DLD1 (cell line): ENCODE results near the gene CHST8.

ENCODE experiments used
- in situ Hi-C: cut with HindIII; loops from 2 replicates; pipeline ENCODE4 v1.10.0; 2017; ENCODE audit warnings: low sequenced_read_pairs

Gene CHST8

GRCh38 chr19:33705860-33706259 lies 84.1 kb downstream of the CHST8 start:
- in situ Hi-C loops = loop anchor here (10.0 kb wide), 1 partner anchor 59 kb away; no protein-coding TSS in a partner anchor

- in situ Hi-C loops = loop anchor here (10.0 kb wide), 1 partner anchor 58 kb away; no protein-coding TSS in a partner anchor
These were observed 84.9 kb downstream of the CHST8 start for GRCh38 chr19:33706631-33707030.

DNA sequence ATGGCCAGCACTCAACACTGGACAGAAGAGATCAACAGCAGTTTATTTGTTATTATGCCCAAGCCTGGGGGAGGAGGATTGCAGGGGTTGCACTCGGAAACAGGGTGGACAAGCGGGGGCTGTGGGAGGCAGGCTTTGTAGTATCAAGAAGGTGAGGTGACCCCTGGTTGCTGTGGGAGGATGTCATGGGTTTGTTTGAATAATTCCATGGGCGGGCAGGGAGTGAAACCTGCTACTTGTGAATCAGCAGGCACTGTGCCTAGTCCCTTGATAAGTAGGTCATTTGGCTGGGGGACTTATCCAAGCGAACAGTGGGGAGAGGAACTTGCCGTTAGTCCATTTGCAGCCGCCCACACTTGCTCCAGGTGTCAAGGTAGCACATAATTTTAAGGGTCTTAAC lies 90.5 kb downstream of the CHST8 start:
- in situ Hi-C loops = no loop called here

DNA sequence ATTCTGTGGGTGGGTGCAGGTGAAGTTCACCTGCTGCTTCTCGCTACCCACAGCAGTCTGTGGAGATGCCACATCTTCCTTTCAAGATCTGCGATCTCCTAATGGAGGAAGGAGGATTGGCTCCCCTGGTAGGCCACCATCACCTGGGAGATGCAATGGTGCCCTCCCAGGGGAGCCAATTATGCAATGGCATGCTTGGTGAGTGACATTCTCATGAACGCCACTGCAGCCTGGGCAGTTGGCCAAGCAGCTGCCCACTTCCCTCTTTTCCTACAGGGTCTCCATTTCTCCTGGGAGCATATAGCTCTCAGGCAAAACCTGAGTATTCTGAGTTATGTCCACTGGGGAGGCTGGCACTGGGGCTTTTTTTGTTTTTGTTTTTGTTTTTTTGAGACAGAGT lies 91.4 kb downstream of the CHST8 start:
- in situ Hi-C loops = no loop called here

GRCh38 chr19:33714149-33714548 lies 92.4 kb downstream of the CHST8 start:
- in situ Hi-C loops = no loop called here

- in situ Hi-C loops = no loop called here
These were observed 93.7 kb downstream of the CHST8 start for GRCh38 chr19:33715462-33715861.

GRCh38 chr19:33717878-33718277 lies 96.1 kb downstream of the CHST8 start:
- in situ Hi-C loops = no loop called here

- in situ Hi-C loops = no loop called here
These were observed 97.0 kb downstream of the CHST8 start for GRCh38 chr19:33718651-33719254.

DNA sequence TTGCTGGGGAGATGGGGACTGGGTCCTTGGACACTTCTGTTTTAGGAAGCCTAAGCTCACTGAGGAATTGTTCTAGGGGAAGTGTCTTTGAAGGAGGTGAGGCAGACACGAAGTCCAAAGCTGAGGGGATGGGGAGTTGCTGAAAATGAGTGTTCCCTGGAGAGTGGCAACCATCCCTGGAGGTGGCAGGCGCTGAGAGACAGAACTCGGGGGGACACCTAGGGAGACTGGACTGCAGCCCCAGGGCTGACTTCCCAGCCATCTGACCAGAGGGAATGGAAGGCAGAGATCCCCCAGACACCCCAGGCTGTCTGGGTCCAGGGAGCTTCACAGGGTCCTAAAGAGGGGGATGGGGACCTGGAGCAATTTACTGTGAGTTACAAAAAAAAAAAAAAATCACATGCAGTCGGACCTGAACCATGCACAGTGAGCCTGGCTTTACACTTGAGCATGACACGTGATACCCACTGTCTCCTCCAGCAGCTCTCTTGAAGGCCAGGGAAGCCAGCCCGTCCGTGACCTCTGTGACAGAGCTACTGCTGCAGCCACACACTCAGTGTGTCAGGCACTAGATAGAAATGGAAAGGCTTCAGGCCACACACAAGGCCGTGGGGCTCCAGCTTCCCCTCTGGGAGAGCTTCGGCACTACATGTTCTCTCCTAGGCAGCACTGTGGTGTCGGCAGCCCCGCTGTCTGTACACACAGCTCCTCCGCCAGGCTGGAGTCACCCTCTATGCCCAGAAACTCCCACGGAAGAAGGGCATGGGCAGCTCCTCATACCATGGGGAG lies 97.8 kb downstream of the CHST8 start:
- in situ Hi-C loops = loop anchor here (10.0 kb wide), 1 partner anchor 305 kb away; no protein-coding TSS in a partner anchor

DNA sequence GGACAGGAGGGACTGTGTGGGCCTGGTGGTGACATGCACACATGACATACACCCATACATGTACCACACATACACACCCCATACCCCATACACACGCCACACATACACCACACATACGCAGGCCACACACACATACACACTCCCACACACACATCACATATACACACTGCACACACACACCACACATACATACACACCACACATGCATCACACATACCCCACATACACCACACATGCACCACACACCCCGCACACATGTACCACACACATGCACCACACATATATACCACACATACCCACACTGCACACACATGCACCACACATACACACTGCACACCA lies 98.4 kb downstream of the CHST8 start:
- in situ Hi-C loops = loop anchor here (10.0 kb wide), 1 partner anchor 305 kb away; no protein-coding TSS in a partner anchor

DNA sequence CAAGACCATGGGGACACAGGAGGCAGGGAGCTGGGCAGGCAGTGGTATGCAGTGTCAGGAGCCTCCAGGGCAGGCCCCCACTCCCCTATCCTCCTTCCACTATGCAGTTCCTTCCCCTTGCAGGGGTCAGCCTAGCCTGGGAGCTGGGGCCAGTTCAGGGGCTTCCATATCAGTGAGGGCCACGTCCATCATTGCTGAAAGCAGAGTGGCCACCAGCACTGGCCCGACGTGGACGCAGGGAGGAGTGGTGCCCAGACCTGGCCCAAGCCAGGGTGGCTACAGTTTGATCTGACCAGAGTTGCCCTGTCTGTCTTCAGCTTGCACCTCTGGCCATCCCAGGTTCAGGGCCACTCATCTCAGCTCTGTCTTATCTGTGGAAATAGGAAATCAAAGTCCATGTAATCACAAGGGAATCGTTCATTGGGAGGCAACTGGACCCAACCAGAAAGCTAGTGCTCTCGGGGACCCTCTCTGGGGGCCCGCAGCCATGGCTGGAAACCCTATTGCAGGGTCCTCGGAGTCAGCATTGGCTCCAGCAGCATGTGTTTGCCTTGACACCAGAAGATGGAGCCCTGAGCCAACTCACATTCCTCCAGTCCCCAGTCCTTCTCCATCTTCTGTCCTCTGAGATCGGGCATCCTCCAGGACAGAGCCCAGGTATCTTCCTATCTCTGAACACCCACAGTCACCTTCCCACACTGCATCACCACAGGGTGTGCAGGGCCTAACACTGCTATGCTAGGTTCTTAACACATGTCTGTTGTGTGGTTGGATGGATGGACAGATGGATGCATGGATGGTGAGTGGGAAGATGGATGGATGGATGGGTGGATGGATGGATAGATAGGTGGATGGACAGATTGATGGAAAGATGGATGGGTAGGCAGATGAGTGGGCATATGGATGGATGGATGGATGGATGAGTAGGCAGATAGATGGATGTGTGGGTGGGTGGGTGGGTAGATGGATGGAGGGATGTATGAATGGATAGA lies 99.2 kb downstream of the CHST8 start:
- in situ Hi-C loops = loop anchor here (10.0 kb wide), 1 partner anchor 306 kb away; no protein-coding TSS in a partner anchor

DNA sequence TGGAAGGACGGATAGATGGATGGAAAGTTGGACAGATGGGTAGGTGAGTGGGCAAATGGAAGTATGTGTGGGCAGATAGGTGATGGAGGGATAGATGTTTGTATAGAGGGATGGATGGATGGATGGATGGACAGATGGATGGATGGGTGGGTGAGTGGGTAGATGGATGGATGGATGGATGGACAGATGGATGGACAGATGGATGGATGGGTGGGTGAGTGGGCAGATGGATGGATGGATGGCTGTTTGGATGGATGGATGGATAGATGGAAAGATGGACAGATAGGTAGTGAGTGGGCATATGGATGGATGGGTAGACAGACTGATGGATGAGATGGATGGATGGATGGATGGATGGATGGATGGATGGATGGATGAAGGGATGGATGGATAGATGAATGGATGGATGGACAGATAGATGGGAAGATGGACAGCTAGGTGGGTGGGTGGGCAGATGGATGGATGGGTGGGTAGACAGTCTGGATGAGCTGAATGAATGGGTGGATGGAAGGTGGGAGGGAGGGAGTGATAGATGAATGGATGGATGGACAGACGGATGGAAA lies 100.1 kb downstream of the CHST8 start:
- in situ Hi-C loops = loop anchor here (10.0 kb wide), 1 partner anchor 307 kb away; no protein-coding TSS in a partner anchor

DNA sequence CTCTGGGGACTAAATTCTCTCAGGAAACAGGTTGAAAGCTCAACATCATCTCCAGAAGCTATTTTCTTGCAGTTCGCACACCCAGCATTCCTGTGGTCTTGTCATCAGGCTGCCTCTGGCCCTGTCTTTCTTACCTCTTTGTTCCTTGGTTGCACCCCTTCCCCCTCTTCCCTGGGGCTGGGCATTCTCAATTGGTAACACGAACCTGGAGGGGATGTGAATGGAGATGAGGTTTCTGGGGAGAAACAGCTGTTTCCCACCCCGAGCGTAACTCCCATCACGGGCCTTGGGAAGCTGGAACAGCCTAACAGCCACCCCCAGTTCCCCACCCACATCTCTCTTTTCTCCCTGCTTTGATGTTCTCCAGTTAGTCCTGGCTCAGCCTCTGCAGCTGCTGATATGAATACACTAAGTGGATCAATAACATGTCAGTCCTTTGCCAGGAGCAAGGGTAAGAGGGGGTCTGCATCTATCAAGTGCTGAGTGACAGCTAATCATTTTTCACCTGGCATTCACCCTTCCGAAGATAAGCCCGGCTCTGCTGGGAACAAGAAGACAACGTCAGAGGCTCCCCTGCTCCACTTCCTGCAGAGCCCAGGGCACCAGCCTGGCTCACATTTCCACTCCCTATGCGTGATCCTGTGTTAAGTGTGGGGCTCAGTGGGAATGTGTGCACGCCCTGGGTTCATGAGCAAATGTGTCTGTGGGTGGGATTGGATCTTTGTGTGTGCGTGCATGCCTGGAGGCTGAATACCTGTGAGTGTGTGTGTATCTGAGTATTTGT lies 100.9 kb downstream of the CHST8 start:
- in situ Hi-C loops = loop anchor here (10.0 kb wide), 1 partner anchor 308 kb away; no protein-coding TSS in a partner anchor

GRCh38 chr19:33723512-33723911 lies 101.8 kb downstream of the CHST8 start:
- in situ Hi-C loops = loop anchor here (10.0 kb wide), 1 partner anchor 309 kb away; no protein-coding TSS in a partner anchor

- in situ Hi-C loops = loop anchor here (10.0 kb wide), 1 partner anchor 309 kb away; no protein-coding TSS in a partner anchor
These were observed 102.4 kb downstream of the CHST8 start for GRCh38 chr19:33724021-33724720.

DNA sequence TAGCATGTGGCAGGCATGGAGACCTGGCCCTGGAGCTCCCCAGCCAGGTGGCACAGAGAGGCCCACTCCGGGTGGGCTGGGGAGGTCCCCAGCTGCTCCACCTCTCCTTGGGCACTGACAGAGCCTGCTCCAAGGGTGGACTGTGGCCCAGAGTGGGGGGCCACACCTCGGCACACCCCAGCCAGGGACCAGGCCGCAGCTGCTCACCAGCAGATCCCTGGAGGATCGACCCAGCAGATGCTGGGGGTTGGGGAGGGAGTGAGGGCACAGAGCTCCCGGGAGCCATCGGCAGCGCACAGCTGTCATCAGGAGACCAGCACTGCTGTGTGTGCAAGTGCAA lies 102.9 kb downstream of the CHST8 start:
- in situ Hi-C loops = loop anchor here (10.0 kb wide), 1 partner anchor 310 kb away; no protein-coding TSS in a partner anchor

DNA sequence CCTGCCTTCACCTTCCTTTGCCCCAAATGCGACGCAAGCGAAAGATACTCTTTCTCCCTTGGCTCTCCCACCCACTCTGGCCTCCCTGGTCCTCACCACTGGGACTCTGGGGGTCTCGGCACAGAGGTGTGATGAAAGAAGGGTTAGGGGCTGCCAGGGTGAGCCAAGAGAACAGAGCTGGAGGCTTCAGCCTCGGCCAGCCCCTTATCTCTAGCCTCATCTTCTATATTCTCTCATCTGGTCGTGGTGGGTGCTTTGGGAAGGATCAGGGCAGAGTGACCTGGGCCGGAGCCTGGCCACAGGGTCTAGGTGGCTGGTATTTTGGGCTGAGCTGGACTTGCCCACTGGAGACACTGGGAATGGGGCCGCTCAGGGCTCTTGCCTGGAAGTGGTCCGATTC lies 103.8 kb downstream of the CHST8 start:
- in situ Hi-C loops = loop anchor here (10.0 kb wide), 1 partner anchor 311 kb away; no protein-coding TSS in a partner anchor

DNA sequence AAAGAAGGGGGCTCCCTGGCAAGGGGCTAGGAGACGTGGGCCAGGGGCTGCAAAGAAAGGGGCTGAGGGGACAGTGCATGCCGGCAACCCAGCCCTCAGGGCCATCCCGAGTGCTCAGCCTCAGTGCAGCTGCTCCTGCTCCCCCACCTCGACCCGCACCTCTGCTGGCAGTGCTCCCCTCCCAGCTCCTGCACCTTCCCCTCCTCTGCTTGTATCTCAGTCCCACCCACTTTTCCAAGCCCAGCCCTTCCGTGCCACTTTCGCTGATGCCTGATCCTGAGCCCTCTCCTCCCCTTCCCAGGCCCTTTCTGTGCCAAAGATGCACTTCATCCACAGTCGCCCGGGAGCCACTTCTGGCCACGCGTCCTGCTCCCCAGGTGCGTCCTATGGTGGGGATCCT lies 105.0 kb downstream of the CHST8 start:
- in situ Hi-C loops = loop anchor here (10.0 kb wide), 1 partner anchor 312 kb away; no protein-coding TSS in a partner anchor
